EH (cell line): ENCODE measurements around the gene MS4A2.
"Not testable (repeated sequence)": the region's sequence is repeated elsewhere in the genome, so short reads cannot be mapped to it uniquely, and the experiment has no call there.

Experiments used
- DNase-seq: peaks from one replicate; pipeline ENCODE4 v3.0.0-alpha.2; 2015; ENCODE audit warnings: low read depth

MS4A2 gene

DNA sequence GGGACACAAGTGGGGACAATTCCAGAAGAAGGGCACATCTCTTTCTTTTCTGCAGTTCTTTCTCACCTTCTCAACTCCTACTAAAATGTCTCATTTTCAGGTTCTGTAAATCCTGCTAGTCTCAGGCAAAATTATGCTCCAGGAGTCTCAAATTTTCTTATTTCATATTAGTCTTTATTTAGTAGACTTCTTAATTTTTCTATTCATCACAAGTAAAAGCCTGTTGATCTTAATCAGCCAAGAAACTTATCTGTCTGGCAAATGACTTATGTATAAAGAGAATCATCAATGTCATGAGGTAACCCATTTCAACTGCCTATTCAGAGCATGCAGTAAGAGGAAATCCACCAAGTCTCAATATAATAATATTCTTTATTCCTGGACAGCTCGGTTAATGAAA lies at the start of gene MS4A2:
MS4A2 (plus strand) TSS at position 301 of the 400 bp plus-strand sequence. CDS start 102 bp downstream, outside the sequence.
- no peak for DNase-seq

DNA sequence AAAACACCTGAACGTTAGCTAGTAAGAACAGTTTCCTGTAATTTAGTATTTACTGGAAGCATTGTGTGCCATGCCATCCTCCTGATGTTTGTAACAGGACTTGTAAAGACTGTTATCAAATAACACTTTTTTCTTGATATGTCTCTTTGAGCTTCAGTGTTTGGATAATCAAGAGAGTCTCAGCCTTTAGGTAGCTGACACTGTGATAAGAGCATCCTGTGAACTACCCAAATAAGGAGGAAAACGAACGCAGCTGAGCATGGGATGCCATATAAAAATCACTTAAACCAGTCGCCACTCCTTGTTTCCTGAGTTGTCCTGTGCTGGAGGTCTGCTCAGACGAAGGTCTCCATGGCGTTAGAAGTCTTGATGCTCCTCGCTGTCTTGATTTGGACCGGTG lies 48.4 kb upstream of the MS4A2 start, which contains the start of gene OOSP2:
OOSP2 (plus strand) TSS at position 301 of the 400 bp plus-strand sequence; CDS start at position 352, 51 bp downstream.
- DNase-seq, result no peak

DNA sequence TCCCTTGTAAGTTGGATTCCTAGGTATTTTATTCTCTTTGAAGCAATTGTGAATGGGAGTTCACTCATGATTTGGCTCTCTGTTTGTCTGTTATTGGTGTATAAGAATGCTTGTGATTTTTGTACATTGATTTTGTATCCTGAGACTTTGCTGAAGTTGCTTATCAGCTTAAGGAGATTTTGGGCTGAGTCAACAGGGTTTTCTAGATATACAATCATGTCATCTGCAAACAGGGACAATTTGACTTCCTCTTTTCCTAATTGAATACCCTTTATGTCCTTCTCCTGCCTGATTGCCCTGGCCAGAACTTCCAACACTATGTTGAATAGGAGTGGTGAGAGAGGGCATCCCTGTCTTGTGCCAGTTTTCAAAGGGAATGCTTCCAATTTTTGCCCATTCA lies 38.0 kb upstream of the MS4A2 start:
- not testable (repeated sequence) for DNase-seq

- not testable (repeated sequence) for DNase-seq
Measured at GRCh38 chr11:60050839-60051238, 37.6 kb upstream of the MS4A2 start.

DNA sequence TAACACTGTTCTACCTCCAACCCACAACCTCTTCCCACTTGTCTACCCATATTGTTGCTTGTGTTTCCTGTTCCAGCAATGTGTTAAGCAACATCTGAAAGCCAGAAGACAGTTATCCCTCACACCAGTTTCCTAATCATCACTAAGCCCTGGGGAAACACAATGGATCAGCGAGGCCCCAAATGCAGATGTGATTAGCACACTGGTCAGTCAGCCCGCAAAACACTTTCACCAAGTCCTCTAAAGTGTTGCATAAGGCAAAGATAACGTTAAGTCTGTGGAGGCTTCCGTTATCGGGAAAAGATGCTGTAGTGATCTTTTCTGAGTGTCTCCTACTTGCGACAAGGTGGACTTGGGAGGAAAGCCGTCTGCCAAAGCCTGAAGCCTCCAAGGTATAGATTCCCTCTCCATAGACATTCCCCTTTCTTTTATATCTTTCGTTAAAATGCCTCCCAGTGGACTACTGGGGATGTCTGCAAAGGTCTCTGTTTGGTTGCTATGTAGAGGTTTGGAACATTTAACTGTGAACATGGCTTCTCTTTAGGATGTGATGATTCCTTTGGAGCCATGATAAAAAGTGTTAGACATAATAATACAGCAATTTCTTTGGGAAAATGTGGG lies 32.0 kb upstream of the MS4A2 start, which contains the start of gene MS4A3:
MS4A3 (plus strand) TSS at position 317 of the 621 bp plus-strand sequence. CDS start 4,496 bp downstream, outside the sequence.
- DNase-seq, result no peak

DNA sequence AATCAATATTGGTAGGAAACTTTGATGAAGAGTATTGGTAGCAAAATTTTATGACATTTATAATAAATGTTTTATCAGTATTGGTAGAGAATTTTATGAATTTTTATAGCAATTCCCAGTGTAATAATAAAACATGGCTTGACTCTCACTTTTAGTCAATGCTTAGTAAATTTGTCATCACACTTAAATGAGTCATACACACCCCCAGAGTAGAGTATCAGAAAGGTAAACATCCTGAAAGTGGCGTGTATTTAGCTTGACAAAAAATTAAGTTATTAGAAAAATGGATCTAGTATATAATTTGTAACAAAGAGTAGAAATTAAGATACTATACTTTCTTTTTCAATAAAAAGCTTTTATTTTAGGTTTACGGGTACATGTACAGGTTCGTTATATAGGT lies 29.4 kb upstream of the MS4A2 start:
- no peak for DNase-seq

GRCh38 chr11:60059521-60060240 lies 28.8 kb upstream of the MS4A2 start:
- DNase-seq, result no peak

DNA sequence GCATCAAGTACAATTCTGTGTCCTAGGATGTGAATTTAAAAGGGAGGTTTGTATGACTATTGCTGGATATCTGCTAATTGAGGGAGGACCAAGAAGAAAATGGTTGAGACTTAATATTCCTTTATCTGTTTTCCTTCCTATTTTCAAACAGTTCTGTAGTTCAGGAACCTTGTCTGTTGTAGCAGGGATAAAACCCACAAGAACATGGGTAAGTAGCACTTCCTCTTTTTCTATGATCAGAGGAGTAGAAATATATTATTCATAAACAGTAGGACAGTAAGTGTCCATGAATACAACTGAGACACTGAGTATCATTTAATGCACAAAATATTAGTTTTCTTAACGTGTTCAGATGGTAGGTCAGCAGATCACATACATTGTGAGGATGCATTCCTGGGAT lies 24.4 kb upstream of the MS4A2 start:
- DNase-seq, result no peak

- no peak for DNase-seq
Measured at GRCh38 chr11:60065801-60066200, 22.7 kb upstream of the MS4A2 start.

- no peak for DNase-seq
Measured at GRCh38 chr11:60069450-60069849, 19.0 kb upstream of the MS4A2 start.

DNA sequence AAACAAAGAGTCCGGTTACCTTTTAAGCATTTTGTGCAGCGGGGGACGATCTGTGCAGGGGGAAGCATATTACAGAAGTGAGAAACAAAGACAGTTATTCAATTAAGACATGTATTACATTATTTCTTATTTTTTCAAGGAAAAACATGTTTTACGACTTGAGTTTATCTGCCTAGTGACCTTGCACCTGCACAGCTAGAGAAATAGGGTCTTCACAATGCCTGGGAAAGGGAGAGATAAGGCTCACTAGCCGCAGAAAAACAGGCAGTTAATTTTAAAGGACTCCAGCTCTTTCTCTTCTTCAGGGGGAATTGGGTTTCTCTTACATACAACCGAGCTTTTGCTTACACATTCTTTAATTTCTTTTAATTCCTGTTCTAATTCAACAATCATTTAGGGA lies 16.8 kb upstream of the MS4A2 start:
- DNase-seq, result not testable (repeated sequence)

DNA sequence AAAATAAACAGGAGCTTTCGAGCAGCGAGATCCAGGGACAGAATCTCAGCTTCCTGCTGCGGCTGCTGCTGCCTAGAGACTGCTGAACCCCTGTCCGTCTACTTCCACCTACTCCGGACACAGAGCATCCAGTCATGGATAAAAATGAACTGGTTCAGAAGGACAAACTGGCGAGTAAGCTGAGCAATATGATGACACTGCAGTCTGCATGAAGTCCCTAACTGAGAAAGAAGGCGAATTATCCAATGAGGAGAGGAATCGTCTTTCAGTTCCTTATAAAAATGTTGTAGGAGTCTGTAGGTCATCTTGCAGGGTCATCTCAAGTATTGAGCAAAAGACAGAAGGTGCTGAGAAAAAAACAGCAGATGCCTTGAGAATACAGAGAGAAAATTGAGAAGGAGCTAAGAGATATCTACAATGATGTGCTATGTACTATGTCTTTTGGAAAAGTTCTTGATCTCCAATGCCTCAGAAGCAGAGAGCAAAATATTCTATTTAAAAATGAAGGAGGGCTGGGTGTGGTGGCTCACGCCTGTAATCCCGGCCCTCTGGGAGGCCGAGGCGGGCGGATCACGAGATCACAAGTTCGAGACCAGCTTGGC lies 11.1 kb upstream of the MS4A2 start:
- no peak for DNase-seq

GRCh38 chr11:60077981-60078380 lies 10.5 kb upstream of the MS4A2 start:
- DNase-seq, result no peak

- no peak for DNase-seq
Measured at GRCh38 chr11:60078745-60079144, 9.7 kb upstream of the MS4A2 start.

DNA sequence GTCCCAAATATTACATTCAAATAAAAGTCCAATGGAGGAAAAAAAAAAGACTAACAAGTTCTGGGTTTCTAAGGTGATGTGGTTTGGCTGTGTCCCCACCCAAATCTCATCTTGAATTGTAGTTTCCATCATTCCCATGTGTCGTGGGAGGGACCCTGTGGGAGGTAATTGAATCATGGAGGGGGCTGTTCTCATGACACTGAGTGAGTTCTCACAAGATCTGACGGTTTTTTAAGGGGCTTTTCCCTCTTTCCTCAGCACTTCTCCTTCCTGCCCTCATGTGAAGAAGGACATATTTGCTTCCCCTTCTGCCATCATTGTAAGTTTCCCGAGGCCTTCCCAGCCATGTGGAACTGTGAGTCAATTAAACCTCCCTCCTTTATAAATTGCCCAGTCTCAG lies 7.9 kb upstream of the MS4A2 start:
- DNase-seq, result no peak

DNA sequence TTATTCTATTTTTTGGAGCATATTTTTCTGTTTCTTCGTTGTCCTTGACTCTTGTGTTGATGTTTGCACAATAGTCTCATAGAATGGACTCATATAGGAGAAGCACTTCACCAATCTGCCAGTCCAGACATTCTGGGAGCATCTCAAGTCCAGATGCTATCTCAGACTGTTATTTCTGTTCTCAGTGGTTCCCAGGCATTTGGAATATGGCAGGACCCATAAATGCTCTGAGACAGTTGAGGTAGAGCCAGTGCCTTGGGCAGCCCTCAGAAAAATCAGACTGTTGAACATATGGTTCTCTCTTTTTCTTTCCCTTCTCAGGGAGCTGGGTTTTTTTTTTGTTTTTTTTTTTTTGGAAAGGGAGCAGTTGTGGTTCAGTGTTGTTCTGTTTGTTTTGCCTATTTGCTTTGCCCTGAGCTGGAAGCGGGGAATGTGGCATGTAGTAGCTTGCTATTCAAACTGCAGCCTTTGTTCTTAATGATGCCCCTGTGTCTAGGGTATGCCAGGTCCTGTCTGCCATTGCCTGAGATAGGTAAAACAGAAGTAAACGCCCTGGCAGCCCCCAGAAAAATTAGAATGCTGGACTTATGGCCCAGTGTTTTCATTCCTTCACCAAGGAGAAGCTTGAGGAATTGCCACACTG lies 3.7 kb upstream of the MS4A2 start:
- no peak for DNase-seq

GRCh38 chr11:60085909-60086308 lies 2.6 kb upstream of the MS4A2 start:
- no peak for DNase-seq

DNA sequence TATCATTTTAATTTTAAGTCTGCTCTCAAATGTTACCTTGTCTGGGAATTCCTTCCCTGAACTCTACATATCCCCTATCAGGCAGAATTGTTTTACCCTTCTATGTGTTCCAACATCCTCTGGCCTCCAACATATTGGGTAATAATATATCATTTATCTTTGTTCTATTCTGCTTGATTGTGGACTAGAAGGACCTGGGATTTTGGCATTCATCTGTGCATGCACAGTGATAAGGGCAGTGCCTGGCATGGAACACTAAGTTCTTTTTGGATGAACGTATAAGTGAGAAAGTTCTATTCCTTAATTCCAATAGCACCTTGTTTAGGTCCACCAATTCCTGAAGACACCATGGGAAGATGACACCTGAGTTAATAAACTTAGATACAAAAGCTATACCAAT lies 1.2 kb upstream of the MS4A2 start:
- DNase-seq, result no peak

GRCh38 chr11:60095477-60096120 lies 7.1 kb downstream of the MS4A2 start:
- no peak for DNase-seq

DNA sequence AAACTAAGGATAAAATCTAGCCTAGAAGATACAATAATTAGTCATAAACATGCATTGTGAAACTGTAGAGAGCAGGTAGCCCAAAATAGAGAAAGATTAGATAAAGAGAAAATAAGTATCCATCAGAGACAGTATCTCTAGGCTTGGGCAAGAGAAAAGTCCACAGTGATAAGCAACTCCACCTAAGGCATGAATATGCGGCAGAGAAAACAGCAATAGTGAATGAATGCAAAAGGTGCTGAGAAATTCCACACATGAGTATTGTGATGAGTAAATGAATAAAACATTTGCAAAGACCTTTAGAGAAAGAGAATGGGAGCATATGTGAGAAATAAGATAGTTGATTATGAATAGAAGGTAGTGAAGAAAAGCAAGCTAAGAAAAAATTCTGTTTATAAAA lies 8.7 kb downstream of the MS4A2 start:
- DNase-seq, result no peak

- no peak for DNase-seq
Measured at GRCh38 chr11:60098508-60098907, 10.0 kb downstream of the MS4A2 start.

DNA sequence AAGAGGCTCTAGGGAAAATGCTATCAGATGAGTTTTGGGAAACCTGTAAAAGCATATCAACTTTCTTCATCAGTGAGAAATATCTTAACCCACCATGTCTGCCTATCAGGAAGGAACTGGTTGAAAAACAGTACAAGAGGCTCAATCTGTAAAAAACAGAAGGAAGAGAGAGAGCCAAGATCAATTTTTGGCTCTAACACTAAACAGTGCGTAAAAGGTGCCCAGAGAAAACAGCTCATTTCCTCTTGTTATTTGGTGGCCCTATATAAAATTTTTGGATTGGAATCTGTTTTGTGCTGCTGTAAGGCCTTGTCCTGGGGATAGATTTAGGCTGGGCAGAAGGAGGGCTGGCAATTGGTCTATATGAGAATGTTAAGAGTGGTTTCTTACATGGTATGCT lies 12.1 kb downstream of the MS4A2 start:
- no peak for DNase-seq
